ENCODE measurements around the gene SEC22A. TPM values are rescaled to one million over a fixed set of nuclear protein-coding genes. Genes with fewer than 3 reads are reported as not detected.
A peak's percentile ranks its signal among the peaks of the same experiment; 100 is the strongest.
"Not testable (repeated sequence)": the region's sequence is repeated elsewhere in the genome, so short reads cannot be mapped to it uniquely, and the experiment has no call there.

The SEC22A gene
- total RNA-seq, 2 donors from 2014 or later: 16.8 to 18.3 TPM

- DNase-seq (ENCODE audit: low spot score in 2 of 2) (no peak), ATAC-seq (no peak)
- H3K9me3 Mint-ChIP-seq: no peaks in the 10 kb centered on the region
- H3K36me3 Mint-ChIP-seq: peaks cover 8 to 16% of the 10 kb centered on the region in 2 donors
- H3K27ac Mint-ChIP-seq: no peak overlapping the region
Observed at GRCh38 chr3:123236902-123237301, 35.2 kb downstream of the SEC22A start.

- not testable (repeated sequence) for H3K27ac Mint-ChIP-seq; ATAC-seq; DNase-seq (ENCODE audit: low spot score in 2 of 2); H3K9me3 Mint-ChIP-seq
- H3K36me3 Mint-ChIP-seq: peaks cover 8 to 16% of the 10 kb centered on the region in 2 donors
Observed at GRCh38 chr3:123239186-123239585, 37.4 kb downstream of the SEC22A start.

- Mint-ChIP-seq H3K9me3 (no peaks in the 10 kb centered on the region), H3K36me3 (peaks cover 8 to 16% of the 10 kb centered on the region in 2 donors), H3K27ac (no peak overlapping the region)
- ATAC-seq: no peak
- no peak for DNase-seq (ENCODE audit: low spot score in 2 of 2)
Observed at GRCh38 chr3:123239756-123240155, 38.0 kb downstream of the SEC22A start.

- no peak for DNase-seq (ENCODE audit: low spot score in 2 of 2)
- H3K9me3 Mint-ChIP-seq: no peaks in the 10 kb centered on the region
- no peak overlapping the region for H3K27ac Mint-ChIP-seq
- ATAC-seq: no peak
- H3K36me3 Mint-ChIP-seq: peaks cover 12 to 14% of the 10 kb centered on the region in 2 donors
Observed at GRCh38 chr3:123244128-123244527, 42.4 kb downstream of the SEC22A start.

- Mint-ChIP-seq H3K36me3 (peaks cover 0 to 9% of the 10 kb centered on the region in 2 donors), H3K27ac (peak overlapping the region in 1 of 2 donors; percentile 10), H3K9me3 (no peaks in the 10 kb centered on the region)
- no peak for DNase-seq (ENCODE audit: low spot score in 2 of 2)
- no peak for ATAC-seq
Observed at GRCh38 chr3:123246866-123247265, 45.1 kb downstream of the SEC22A start.

- Mint-ChIP-seq H3K27ac (no peak overlapping the region), H3K36me3 (no peaks in the 10 kb centered on the region), H3K9me3 (no peaks in the 10 kb centered on the region)
- DNase-seq (ENCODE audit: low spot score in 2 of 2) (no peak), ATAC-seq (no peak)
Observed at GRCh38 chr3:123256256-123256655, 54.5 kb downstream of the SEC22A start.

- Mint-ChIP-seq H3K36me3 (no peaks in the 10 kb centered on the region), H3K27ac (no peak overlapping the region), H3K9me3 (no peaks in the 10 kb centered on the region)
- DNase-seq (ENCODE audit: low spot score in 2 of 2): no peak
- ATAC-seq: no peak
Observed at GRCh38 chr3:123258359-123258758, 56.6 kb downstream of the SEC22A start.

- no peak overlapping the region for H3K27ac Mint-ChIP-seq
- ATAC-seq (no peak), DNase-seq (ENCODE audit: low spot score in 2 of 2) (no peak)
- H3K9me3 Mint-ChIP-seq: no peaks in the 10 kb centered on the region
- H3K36me3 Mint-ChIP-seq: no peaks in the 10 kb centered on the region
Observed at GRCh38 chr3:123258811-123259420, 57.2 kb downstream of the SEC22A start.

GRCh38 chr3:123261666-123262065 lies 59.9 kb downstream of the SEC22A start:
- peak in 1 of 2 donors; percentile 63 for ATAC-seq
- H3K27ac Mint-ChIP-seq: no peak overlapping the region
- H3K9me3 Mint-ChIP-seq: no peaks in the 10 kb centered on the region
- DNase-seq (ENCODE audit: low spot score in 2 of 2): no peak
- H3K36me3 Mint-ChIP-seq: peaks cover 8 to 11% of the 10 kb centered on the region in 2 donors

- ATAC-seq (no peak), DNase-seq (ENCODE audit: low spot score in 2 of 2) (no peak)
- peaks cover 8 to 12% of the 10 kb centered on the region in 2 donors for H3K36me3 Mint-ChIP-seq
- no peaks in the 10 kb centered on the region for H3K9me3 Mint-ChIP-seq
- peak overlapping the region in 1 of 2 donors; percentile 31 for H3K27ac Mint-ChIP-seq
Observed at GRCh38 chr3:123262226-123262625, 60.5 kb downstream of the SEC22A start.

GRCh38 chr3:123262868-123263267 lies 61.1 kb downstream of the SEC22A start:
- Mint-ChIP-seq H3K9me3 (no peaks in the 10 kb centered on the region), H3K27ac (no peak overlapping the region), H3K36me3 (peaks cover 8 to 12% of the 10 kb centered on the region in 2 donors)
- no peak for ATAC-seq
- no peak for DNase-seq (ENCODE audit: low spot score in 2 of 2)

- Mint-ChIP-seq H3K36me3 (peaks cover 8 to 12% of the 10 kb centered on the region in 2 donors), H3K9me3 (no peaks in the 10 kb centered on the region), H3K27ac (no peak overlapping the region)
- ATAC-seq: no peak
- DNase-seq (ENCODE audit: low spot score in 2 of 2): no peak
Observed at GRCh38 chr3:123263941-123264340, 62.2 kb downstream of the SEC22A start.

- no peak for ATAC-seq
- DNase-seq (ENCODE audit: low spot score in 2 of 2): no peak
- Mint-ChIP-seq H3K36me3 (peaks cover 8 to 12% of the 10 kb centered on the region in 2 donors), H3K27ac (no peak overlapping the region), H3K9me3 (no peaks in the 10 kb centered on the region)
Observed at GRCh38 chr3:123267821-123268220, 66.1 kb downstream of the SEC22A start.

- H3K27ac Mint-ChIP-seq: no peak overlapping the region
- ATAC-seq: no peak
- no peak for DNase-seq (ENCODE audit: low spot score in 2 of 2)
- no peaks in the 10 kb centered on the region for H3K9me3 Mint-ChIP-seq
- H3K36me3 Mint-ChIP-seq: peaks cover 8 to 10% of the 10 kb centered on the region in 2 donors
Observed at GRCh38 chr3:123270818-123271217, 69.1 kb downstream of the SEC22A start.

- Mint-ChIP-seq H3K36me3 (peaks cover 1 to 2% of the 10 kb centered on the region in 2 donors), H3K27ac (no peak overlapping the region), H3K9me3 (no peaks in the 10 kb centered on the region)
- DNase-seq (ENCODE audit: low spot score in 2 of 2) (no peak), ATAC-seq (no peak)
Observed at GRCh38 chr3:123271466-123272159, 69.9 kb downstream of the SEC22A start.

GRCh38 chr3:123272547-123272946 lies 70.8 kb downstream of the SEC22A start:
- no peak for DNase-seq (ENCODE audit: low spot score in 2 of 2)
- no peak overlapping the region for H3K27ac Mint-ChIP-seq
- no peaks in the 10 kb centered on the region for H3K9me3 Mint-ChIP-seq

GRCh38 chr3:123275691-123276090 lies 73.9 kb downstream of the SEC22A start:
- no peaks in the 10 kb centered on the region for H3K9me3 Mint-ChIP-seq
- H3K36me3 Mint-ChIP-seq: no peaks in the 10 kb centered on the region
- H3K27ac Mint-ChIP-seq: peak overlapping the region in 1 of 2 donors; percentile 49
- DNase-seq (ENCODE audit: low spot score in 2 of 2) (no peak), ATAC-seq (peak in 1 of 2 donors; percentile 86)

More at GRCh38 chr3:123272547-123272946, 70.8 kb downstream of the SEC22A start:
- no peaks in the 10 kb centered on the region for H3K36me3 Mint-ChIP-seq
- no peak for ATAC-seq

Measured in activated naive CD4-positive, alpha-beta T cell treated with anti-CD3 and anti-CD28 coated beads, Interleukin-2, amount 50 U/mL, for 72 hours (primary cell).